Islet of Langerhans (tissue), 1 donor: ENCODE results near the gene CCL2.
"Not testable (repeated sequence)": the region's sequence is repeated elsewhere in the genome, so short reads cannot be mapped to it uniquely, and the experiment has no call there.

Experiments
- FAIRE-seq: peaks from one replicate; lab custom pipeline; 2011; peaks lifted over from hg19 to GRCh38; lab: Jason Lieb, UNC

Gene CCL2

GRCh38 chr17:34254651-34255380 lies at the start of gene CCL2:
Gene CCL2, plus strand, starts transcription at chr17:34255285. Its CDS starts 65 bp downstream, at chr17:34255350.
- no peak for FAIRE-seq

DNA sequence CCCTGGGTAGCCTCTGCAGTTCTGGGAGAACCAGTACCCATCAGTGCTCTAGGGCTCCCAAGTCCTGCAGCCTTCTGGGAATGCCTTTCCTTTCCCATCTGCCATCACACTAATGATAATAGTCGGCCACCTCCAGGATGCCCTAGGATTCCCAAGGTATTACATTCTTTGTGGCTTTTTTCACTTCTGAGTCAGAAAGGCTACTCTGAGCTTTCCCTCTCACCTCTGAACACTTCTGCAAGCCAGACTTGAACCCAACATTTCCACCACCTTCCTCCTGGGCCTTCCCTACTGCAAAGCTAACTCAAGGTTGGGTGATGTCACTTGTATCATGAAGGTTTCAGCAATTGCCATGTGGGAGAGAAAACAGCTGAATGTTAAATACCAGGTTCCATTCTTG lies 49.7 kb upstream of the CCL2 start:
- FAIRE-seq: no peak

GRCh38 chr17:34206569-34206968 lies 48.5 kb upstream of the CCL2 start:
- no peak for FAIRE-seq

DNA sequence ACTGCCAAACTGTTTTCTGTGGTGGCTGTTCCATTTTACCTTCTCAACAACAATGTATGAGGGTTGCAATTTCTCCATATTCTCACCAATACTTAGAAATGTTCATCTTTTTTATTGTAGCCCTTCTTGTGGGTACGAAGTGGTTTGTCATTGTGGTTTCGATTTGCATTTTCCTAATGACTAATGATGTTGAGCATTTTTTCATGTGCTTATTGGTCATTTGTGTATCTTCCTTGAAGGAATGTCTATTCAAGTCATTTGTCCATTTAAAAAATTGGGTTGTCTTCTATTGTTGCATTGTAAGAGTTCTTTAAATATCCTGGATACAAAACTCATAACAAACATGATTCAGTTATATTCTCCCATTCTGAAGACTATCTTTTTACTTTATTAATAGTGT lies 47.5 kb upstream of the CCL2 start:
- no peak for FAIRE-seq

DNA sequence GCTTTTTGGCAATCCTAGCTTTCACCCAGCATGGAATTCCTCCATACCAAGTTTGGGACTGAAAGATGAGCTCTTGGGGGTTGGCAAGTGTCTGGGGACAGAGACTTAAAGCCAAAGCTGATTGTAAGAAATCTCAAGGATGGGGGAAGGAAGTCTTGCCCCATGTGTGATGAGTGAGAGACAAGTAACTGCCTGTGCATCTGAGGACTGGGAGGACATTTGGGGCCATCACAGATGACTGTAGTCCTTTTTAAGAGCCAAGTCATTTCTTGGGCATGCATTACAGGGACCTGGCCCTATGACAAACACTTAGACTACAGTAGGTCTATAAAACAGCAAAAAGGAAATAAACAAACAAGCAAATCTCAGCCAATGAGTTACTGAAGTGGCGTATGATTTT lies 36.3 kb upstream of the CCL2 start:
- no peak for FAIRE-seq

DNA sequence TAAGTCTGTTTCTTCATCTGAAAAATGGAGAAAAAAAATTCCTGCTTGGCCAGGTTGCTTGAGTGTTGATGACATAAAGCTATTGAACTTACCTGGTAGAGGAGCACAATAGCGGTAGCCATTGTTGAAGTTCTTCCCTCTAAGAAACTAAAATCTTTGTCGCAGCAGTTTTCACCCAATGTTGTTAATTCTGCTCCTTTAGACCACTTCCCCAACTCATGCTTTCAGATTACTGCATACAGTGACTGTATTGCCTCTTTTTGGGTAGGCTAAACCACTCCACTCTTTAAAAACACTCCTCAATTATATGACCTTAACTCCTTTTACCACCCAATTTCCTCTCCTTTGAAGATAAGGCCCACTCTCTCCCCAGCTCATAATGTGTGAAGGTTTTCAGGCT lies 35.7 kb upstream of the CCL2 start:
- no peak for FAIRE-seq

GRCh38 chr17:34220045-34220751 lies 34.9 kb upstream of the CCL2 start:
- FAIRE-seq: no peak

GRCh38 chr17:34220752-34221395 lies 34.2 kb upstream of the CCL2 start:
- no peak for FAIRE-seq

DNA sequence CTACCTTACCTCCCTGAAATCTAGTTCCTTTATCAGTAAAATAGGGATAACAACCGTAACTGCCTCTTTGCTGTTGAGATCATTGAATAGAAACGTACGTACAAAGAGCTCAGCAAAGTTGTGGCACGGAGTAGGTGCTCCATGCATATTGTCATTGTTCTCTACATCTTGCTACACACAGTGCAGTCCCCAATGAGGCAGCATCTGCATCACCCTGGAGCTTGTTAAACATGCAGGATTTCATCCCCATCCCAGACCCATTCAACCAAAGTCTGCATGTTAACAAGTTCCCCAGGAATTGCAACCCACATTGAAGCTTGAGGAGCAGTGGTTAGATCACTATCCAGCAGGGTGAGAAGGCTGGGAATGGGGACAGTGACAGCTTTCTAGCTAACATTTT lies 33.7 kb upstream of the CCL2 start:
- FAIRE-seq: no peak

DNA sequence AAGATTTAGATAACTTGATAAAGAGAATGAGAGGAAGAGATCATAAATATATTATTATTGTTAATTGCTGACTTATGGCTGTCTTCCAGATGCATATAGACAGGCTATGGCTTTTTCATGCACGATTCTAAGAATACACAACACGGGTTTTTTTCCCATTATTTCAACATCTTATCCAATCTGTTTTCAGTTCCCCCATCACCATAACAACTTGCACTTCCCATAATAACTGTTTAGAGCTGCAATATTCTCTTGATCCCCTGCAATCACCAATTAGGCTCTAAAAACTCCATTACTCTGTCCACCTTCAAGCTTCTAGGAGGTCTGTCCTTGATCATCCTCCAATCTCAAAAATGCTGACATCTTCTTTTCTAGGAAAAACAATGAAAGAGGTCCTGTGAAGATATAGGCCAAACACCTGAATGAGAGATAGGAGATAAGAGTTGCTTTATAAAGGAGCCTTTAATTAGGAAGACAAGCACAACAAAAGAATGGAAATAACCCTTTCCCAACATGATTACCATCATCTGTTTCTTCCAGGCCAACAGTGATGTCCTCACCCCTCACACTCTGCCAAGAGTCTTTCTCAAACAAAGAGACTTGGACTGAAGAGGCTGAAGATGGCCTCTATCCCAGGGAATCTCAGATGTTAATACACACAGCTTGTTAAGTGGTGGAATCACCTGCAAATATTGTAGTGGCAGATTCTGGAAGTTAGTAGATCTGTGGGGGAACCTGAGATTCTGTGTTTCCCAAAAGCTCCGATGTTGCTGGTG lies 32.2 kb upstream of the CCL2 start:
- FAIRE-seq: no peak

DNA sequence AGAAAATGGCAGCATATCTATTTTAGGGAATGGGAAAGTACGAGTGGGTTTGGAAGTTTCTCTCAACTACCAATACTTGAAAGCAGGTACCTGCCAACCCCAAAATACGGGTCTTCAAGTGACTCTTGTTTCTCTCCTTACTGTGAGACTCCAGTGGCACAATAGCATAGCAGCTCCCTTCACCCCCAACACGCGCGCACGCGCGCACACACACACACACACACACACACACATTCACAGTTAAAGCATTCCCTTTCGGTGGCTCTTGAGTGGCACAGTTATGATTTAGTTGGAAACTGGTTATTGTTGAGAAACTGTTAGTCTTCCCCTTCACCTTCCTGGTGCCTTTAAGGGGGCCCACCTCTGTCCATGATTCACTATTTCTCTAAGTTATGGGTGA lies 30.0 kb upstream of the CCL2 start:
- FAIRE-seq: no peak

- no peak for FAIRE-seq
These were observed 28.9 kb upstream of the CCL2 start for GRCh38 chr17:34226011-34226743.

- FAIRE-seq: no peak
These were observed 28.4 kb upstream of the CCL2 start for GRCh38 chr17:34226744-34227034.

GRCh38 chr17:34227293-34227692 lies 27.8 kb upstream of the CCL2 start:
- not testable (repeated sequence) for FAIRE-seq

DNA sequence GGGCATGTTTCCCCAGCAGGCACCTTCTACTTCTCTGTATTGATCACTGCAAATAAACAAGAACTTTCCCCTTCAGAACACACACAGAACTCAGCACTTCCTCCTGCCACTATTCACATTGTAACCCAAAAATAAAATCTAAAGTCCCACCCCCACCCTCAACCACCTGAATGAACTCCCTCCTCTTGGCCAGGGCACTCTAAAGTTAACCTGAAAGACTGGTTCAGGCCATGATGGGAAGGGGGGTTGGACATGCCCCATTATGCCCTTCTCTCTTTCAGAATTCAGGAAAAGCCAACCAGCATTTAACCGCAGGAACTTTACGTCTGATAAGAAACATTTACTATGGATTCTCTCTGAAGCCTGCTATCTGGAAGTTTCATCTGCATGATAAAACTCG lies 27.4 kb upstream of the CCL2 start:
- FAIRE-seq: no peak

DNA sequence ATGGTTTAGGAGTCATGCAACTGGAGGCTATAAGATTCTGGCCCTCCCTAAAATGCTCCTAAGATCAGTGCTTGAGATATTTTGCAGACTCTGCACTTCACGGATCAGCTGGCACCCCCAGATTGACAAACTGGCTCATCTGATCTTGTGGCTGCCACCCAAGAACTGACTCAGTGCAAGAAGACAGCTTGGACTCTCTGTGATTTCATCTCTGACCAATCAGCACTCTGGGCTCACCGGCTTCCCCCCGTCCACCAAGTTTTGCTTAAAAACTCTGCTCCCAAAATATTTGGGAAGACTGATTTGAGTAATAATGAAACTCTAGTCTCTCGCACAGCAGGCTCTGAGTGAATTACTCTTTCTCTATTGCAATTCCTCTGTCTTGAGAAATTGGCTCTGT lies 26.3 kb upstream of the CCL2 start:
- FAIRE-seq: no peak

- no peak for FAIRE-seq
These were observed 24.7 kb upstream of the CCL2 start for GRCh38 chr17:34230342-34230741.

DNA sequence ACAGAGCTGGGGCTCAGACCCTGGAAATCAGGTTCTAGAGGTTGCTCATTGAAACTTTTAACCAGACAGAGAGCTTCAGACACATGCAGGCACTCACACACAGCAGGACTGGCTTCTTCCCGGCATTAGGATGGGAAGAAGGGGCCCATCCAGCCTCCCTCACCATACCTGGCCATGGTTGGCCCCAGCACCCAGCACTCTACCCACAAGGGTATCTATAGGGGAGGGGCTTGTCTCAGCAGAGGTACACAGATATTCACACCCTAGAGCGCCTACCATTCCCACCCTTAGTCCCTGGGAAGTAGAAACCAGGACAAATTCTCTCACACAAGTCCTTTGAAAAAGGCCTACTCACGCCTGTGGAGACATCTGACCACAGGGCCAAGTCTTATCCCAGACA lies 20.5 kb upstream of the CCL2 start:
- no peak for FAIRE-seq

DNA sequence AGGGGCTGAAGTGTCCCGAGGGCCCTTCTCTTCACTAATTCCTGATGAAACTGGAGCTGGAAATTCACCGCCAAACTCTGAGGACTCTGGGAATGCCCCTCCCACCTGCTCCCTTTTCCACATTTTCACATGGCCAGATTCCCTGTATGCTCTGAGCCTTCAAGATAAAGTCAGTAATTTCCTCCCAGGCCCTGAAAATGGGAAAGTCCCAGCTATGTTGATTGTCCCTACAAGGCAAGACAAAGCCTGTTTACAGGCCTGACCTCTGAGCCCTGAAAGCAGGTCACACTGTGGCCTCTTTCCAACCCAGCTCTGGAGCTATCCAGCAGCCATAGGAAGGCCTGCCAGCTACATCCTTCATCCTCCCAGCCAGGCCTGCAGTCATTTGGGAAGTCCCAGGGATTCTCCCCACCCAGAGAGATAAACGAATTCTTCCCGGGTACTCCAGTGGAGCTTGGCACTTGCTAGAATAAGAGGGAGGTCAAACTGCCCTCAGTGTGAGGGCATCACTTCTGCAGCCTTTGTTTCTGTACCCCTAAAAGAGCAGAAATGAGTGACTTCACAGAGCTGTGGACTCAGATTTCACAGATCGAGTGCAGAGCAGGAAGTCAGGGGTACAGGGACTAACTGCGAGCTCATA lies 19.6 kb upstream of the CCL2 start:
- FAIRE-seq: no peak

- no peak for FAIRE-seq
These were observed 18.7 kb upstream of the CCL2 start for GRCh38 chr17:34236281-34236892.

GRCh38 chr17:34237458-34237857 lies 17.6 kb upstream of the CCL2 start:
- FAIRE-seq: no peak
